CD4-positive, CD25-positive, alpha-beta regulatory T cell (primary cell): ENCODE measurements around the gene FNIP2. TPM values are rescaled to one million over a fixed set of nuclear protein-coding genes. Genes with fewer than 3 reads are reported as not detected.

Experiments used
- ATAC-seq, 2 donors: fragments of 150-1000 bp; cut with Tn5 transposase; one replicate each; pipeline ENCODE4 v1.10.0; 2021; ENCODE audit warnings: low read depth in 2 of 2, moderate number of reproducible peaks in 2 of 2, moderate library complexity in 1 of 2
- DNase-seq, 3 donors: peaks; one replicate each; pipeline versions ENCODE4 v3.0.0 to v3.0.0-alpha.2; 2012 to 2022; ENCODE audit warnings: mixed read lengths in 1 of 3
- H3K27ac ChIP-seq: one replicate; pipeline ENCODE4 v1.7.0; 2013; ENCODE audit warnings: mild to moderate bottlenecking, low read length; ENCODE audit not compliant: insufficient read depth, poor library complexity, severe bottlenecking
- H3K27me3 ChIP-seq: one replicate; pipeline ENCODE4 v1.7.0; 2013; ENCODE audit warnings: low read length; ENCODE audit not compliant: control insufficient read depth, insufficient read depth
- H3K36me3 ChIP-seq: one replicate; pipeline ENCODE4 v1.7.0; 2013; ENCODE audit warnings: mild to moderate bottlenecking, low read length, moderate library complexity; ENCODE audit not compliant: control insufficient read depth, insufficient read depth
- H3K4me1 ChIP-seq: 2 replicates; pipeline ENCODE4 v1.7.0; 2013; ENCODE audit warnings: mild to moderate bottlenecking, low read length; ENCODE audit not compliant: insufficient read depth, control insufficient read depth, poor library complexity, severe bottlenecking
- H3K4me3 ChIP-seq: one replicate; pipeline ENCODE4 v1.7.0; 2013; ENCODE audit warnings: low read depth, mild to moderate bottlenecking, low read length, moderate library complexity
- H3K9me3 ChIP-seq, 2 experiments: 1 replicate in 1 of 2; 2 replicates in 1 of 2; pipeline ENCODE4 v1.7.0; 2013; ENCODE audit warnings: low read length in 2 of 2, mild to moderate bottlenecking in 1 of 2, moderate library complexity in 1 of 2; ENCODE audit not compliant: control insufficient read depth in 2 of 2
- H3K27ac Mint-ChIP-seq, 3 donors: one replicate each; pipeline ENCODE4 v1.8.0; 2020 to 2022; ENCODE audit warnings: mild to moderate bottlenecking in 3 of 3, mixed read lengths in 3 of 3, moderate library complexity in 2 of 3
- H3K27me3 Mint-ChIP-seq: one replicate; pipeline ENCODE4 v1.8.0; 2022; ENCODE audit warnings: mild to moderate bottlenecking, mixed read lengths
- H3K36me3 Mint-ChIP-seq: one replicate; pipeline ENCODE4 v1.8.0; 2020; ENCODE audit warnings: mixed read lengths
- H3K4me1 Mint-ChIP-seq, 4 donors: one replicate each; pipeline ENCODE4 v1.8.0; 2020 to 2022; ENCODE audit warnings: mixed read lengths in 4 of 4, mild to moderate bottlenecking in 1 of 4
- H3K4me3 Mint-ChIP-seq, 4 donors: one replicate each; pipeline ENCODE4 v1.8.0; 2020 to 2022; ENCODE audit warnings: mild to moderate bottlenecking in 4 of 4, mixed read lengths in 4 of 4, moderate library complexity in 3 of 4
- H3K9me3 Mint-ChIP-seq, 7 donors: one replicate each; pipeline ENCODE4 v1.8.0; 2020 to 2022; ENCODE audit warnings: mixed read lengths in 7 of 7, mild to moderate bottlenecking in 3 of 7, moderate library complexity in 2 of 7
- polyA plus RNA-seq, 4 donors: library from polyadenylated mRNA; unstranded; fragments of 300-500 nt; fragmentation: Illumina TruSeq; gene quantifications; one replicate each; pipeline ENCODE4 v1.2.3, GENCODE V29; 2021
- total RNA-seq: library from RNA; stranded (reverse); gene quantifications from one replicate; pipeline ENCODE4 v1.2.3, GENCODE V29; 2022

The FNIP2 gene
- total RNA-seq = 8.9 TPM
- polyA plus RNA-seq = 1 to 10 TPM; 1.5 to 3.9 (median 2.1) TPM

DNA sequence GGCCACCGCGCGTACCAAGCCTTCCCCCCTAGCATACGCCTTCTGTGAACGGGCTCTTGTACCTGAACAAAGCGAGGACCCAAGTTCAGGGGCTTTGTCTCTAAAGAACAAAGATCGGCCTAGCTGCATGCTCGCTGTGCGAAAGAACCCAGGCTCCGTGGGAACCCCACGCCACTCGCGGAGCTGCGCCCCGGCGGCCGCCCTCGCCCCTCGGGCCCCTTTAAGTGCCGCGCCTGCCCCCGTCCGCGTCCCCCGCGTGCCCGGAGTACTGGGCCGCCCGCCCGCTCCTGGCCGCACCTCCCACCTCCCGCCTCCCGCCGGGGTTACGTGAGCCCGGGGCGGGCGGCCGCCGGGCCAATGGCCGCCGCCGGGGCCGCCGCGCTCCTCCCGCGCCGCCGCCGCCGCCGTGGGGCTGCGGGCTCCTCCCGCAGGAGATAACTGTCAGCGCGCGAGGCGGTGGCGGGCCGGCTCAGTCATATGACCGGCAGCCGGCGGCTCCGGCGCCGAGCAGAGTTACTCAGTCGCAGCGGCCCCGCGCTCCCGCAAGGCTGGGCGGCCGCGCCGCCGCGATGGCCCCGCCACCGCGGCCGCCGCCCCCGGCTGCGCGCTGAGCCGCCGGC is at the start of gene FNIP2:
Gene FNIP2 (plus strand): TSS at position 472 of the 620 bp plus-strand sequence. CDS start 187 bp downstream, outside the sequence.
- Mint-ChIP-seq H3K27ac (peak within 1 kb of the TSS; percentile 92 to 96 (median 93)), H3K4me3 (peak within 1 kb of the TSS; percentile 95 to 99 (median 97)), H3K36me3 (no peaks in the 10 kb centered on the region), H3K4me1 (peaks cover 10 to 42% (median 26%) of the 10 kb centered on the region in 4 donors), H3K27me3 (peaks cover 7% of the 10 kb centered on the region), H3K9me3 (peaks cover 0 to 2% (median 0%) of the 10 kb centered on the region in 7 donors)
- DNase-seq (peak; percentile 69 to 80 (median 70)), ATAC-seq (peak; percentile 85 to 87)
- Histone ChIP-seq H3K36me3 (no peaks in the 10 kb centered on the region), H3K9me3 (no peaks in the 10 kb centered on the region), H3K4me3 (peak within 1 kb of the TSS; percentile 76), H3K27ac (peak within 1 kb of the TSS; percentile 39), H3K4me1 (peaks cover 10% of the 10 kb centered on the region), H3K27me3 (peaks cover 7% of the 10 kb centered on the region)

DNA sequence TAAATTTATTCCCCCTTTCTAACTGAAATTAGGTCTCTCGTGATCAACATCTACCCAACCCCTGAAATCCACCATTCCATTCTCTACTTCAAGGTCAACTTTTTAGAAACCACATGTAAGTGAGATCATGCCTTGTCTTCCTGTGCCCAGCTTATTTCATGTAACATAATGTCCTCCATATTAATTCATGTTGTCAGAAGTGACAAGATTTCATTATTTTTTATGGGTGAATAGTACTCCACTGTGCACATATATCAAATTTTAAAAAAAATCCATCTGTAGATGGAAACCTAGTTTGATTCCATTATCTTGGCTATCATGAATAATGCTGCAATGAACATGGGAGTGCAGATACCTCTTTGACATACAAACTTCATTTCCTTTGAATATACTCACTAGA is 47.1 kb upstream of the FNIP2 start:
- H3K27ac Mint-ChIP-seq = peak overlapping the region in 2 of 3 donors; percentile 97 to 99

DNA sequence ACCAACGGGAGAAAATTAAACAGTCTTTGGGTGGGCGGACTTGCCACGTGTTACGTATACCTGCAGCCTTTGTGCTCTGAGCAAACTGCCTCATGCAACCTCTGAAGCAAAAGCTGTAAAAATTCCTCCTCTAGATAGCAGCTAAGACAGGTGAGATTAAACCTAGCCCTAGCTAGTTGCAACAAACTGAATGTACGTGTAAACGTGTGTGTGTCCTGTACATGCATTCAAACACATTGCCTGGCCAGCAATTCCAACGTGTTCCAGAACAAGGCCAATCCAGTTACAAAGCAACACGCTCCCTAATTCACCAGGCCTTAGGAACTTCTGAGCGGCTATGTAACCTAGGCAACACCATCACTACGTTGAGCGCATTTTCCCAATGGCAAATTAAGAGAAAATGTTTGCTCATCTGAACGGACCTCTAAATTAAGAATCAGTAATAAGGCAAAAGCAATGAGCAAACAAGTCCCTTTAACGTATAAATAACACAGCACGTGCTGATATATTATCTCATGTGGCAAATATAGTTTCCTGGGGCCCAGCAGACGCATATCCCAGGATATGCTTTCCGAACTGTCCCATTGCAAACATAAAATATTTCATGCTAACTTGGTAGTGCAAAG is 46.4 kb upstream of the FNIP2 start:
- peak in 2 of 3 donors; percentile 10 to 35 for DNase-seq
- peak overlapping the region; percentile 97 to 100 (median 99) for H3K27ac Mint-ChIP-seq

More for the DNA sequence above, 47.1 kb upstream of the FNIP2 start:
- no peak for ATAC-seq
- Mint-ChIP-seq H3K4me1 (peaks cover 25 to 58% (median 40%) of the 10 kb centered on the region in 4 donors), H3K9me3 (peaks cover 0 to 1% (median 0%) of the 10 kb centered on the region in 7 donors), H3K27me3 (peaks cover 12% of the 10 kb centered on the region), H3K36me3 (peaks cover 33% of the 10 kb centered on the region), H3K4me3 (peak overlapping the region; percentile 97 to 100 (median 99))
- peak overlapping the region; percentile 93 for H3K27ac ChIP-seq
- peaks cover 5% of the 10 kb centered on the region for H3K27me3 ChIP-seq
- H3K9me3 ChIP-seq = no peaks in the 10 kb centered on the region
- H3K4me1 ChIP-seq = peaks cover 8% of the 10 kb centered on the region
- peaks cover 35% of the 10 kb centered on the region for H3K36me3 ChIP-seq
- H3K4me3 ChIP-seq = peak overlapping the region; percentile 97
- DNase-seq = no peak

DNA sequence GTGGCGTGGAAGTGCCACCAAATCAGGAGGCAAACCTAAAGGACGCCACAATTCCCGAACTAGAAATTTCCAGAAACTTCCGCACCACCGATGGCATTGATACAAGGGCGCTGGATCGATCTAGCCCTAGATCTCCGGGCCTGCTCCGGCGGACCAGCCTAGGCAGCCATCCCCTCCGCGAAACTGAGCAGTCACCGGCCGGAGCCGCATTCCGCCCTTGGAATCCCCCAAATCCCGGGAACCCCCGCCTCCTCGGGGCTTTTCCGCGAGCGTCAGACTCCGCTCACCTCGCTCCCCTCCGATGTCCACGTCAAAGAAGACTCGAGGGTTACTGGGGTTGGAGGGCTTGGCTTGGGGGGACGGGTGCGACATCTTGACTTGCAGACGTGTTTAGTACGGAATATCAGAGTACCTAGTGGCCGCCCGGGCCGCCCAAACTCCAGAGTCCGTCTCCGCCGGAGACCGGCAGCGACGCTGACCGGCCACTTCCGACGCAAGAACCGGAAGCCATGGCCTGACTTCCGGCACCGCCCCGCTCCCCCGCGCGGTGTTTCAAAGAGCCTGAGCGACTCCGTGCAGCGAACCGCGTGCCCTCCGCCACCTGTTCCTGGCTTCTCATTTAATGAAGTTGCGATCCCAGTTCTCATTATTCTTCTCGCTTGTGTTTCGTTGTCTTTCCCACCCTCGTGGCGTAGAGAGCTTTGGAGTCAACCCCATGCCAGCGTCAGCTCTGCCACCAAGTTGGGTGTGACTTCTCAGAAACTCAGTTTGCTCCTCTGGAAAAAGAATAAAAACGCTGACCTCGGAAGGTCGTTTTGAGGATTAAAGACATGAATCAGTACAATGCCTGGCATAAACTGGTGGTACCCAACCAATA is 45.7 kb upstream of the FNIP2 start, which contains the start of gene PPID:
Gene PPID (minus strand): TSS at position 480 of the 877 bp plus-strand sequence. CDS start 108 bp downstream, at position 372.
- H3K27me3 Mint-ChIP-seq = peaks cover 16% of the 10 kb centered on the region

More for the DNA sequence above, 46.4 kb upstream of the FNIP2 start:
- Mint-ChIP-seq H3K9me3 (peaks cover 0 to 1% (median 0%) of the 10 kb centered on the region in 7 donors), H3K4me3 (peak overlapping the region; percentile 97 to 100 (median 99)), H3K4me1 (peaks cover 22 to 52% (median 40%) of the 10 kb centered on the region in 4 donors), H3K36me3 (peaks cover 28% of the 10 kb centered on the region), H3K27me3 (peaks cover 12% of the 10 kb centered on the region)
- Histone ChIP-seq H3K4me1 (peaks cover 8% of the 10 kb centered on the region), H3K9me3 (no peaks in the 10 kb centered on the region), H3K36me3 (peaks cover 29% of the 10 kb centered on the region), H3K27ac (peak overlapping the region; percentile 93), H3K27me3 (peaks cover 10% of the 10 kb centered on the region), H3K4me3 (peak overlapping the region; percentile 97)
- peak in 1 of 2 donors; percentile 6 for ATAC-seq

DNA sequence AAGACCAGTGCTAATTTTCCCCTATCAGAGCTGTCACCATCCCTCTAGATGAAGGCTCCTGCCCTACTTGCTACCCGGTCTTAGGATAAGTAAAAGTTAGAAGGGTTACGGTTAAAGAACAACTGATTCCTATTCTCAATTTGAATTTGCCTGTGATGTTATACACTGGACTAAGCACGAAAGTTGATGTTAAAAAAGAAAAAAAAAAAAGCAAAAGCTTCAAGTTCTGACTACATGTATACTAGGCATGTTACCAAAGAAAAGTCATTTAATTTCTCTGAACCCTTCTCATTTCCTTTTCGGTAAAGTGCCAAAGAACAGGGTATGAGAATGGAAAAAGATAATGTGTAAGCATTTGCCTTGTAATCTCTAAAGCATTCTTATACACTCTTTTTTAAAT is 44.2 kb upstream of the FNIP2 start:
- ATAC-seq (no peak), DNase-seq (peak in 1 of 3 donors; percentile 37)
- peaks cover 26% of the 10 kb centered on the region for H3K27me3 Mint-ChIP-seq
- peak overlapping the region in 1 of 3 donors; percentile 97 for H3K27ac Mint-ChIP-seq
- peaks cover 7% of the 10 kb centered on the region for H3K36me3 ChIP-seq
- no peaks in the 10 kb centered on the region for H3K9me3 ChIP-seq
- H3K9me3 Mint-ChIP-seq = peaks cover 0 to 1% (median 0%) of the 10 kb centered on the region in 7 donors
- H3K4me3 ChIP-seq = no peak overlapping the region
- H3K36me3 Mint-ChIP-seq = peaks cover 11% of the 10 kb centered on the region
- peak overlapping the region; percentile 97 to 100 (median 99) for H3K4me3 Mint-ChIP-seq
- H3K27ac ChIP-seq = no peak overlapping the region
- peaks cover 19 to 37% (median 29%) of the 10 kb centered on the region in 4 donors for H3K4me1 Mint-ChIP-seq
- peaks cover 21% of the 10 kb centered on the region for H3K27me3 ChIP-seq
- H3K4me1 ChIP-seq = peaks cover 8% of the 10 kb centered on the region

More for the DNA sequence above, 45.7 kb upstream of the FNIP2 start, which contains the start of gene PPID:
- Mint-ChIP-seq H3K9me3 (peaks cover 0 to 1% (median 0%) of the 10 kb centered on the region in 7 donors), H3K36me3 (peaks cover 20% of the 10 kb centered on the region), H3K4me3 (peak within 1 kb of the TSS; percentile 97 to 100 (median 99)), H3K4me1 (peaks cover 22 to 47% (median 37%) of the 10 kb centered on the region in 4 donors), H3K27ac (peak within 1 kb of the TSS; percentile 97 to 100 (median 99))
- H3K9me3 ChIP-seq = no peaks in the 10 kb centered on the region
- H3K4me3 ChIP-seq = peak within 1 kb of the TSS; percentile 97
- peaks cover 8% of the 10 kb centered on the region for H3K4me1 ChIP-seq
- peaks cover 10% of the 10 kb centered on the region for H3K27me3 ChIP-seq
- ATAC-seq (peak; percentile 89 to 93), DNase-seq (peak; percentile 73 to 91 (median 74))
- peak within 1 kb of the TSS; percentile 93 for H3K27ac ChIP-seq
- H3K36me3 ChIP-seq = peaks cover 22% of the 10 kb centered on the region

DNA sequence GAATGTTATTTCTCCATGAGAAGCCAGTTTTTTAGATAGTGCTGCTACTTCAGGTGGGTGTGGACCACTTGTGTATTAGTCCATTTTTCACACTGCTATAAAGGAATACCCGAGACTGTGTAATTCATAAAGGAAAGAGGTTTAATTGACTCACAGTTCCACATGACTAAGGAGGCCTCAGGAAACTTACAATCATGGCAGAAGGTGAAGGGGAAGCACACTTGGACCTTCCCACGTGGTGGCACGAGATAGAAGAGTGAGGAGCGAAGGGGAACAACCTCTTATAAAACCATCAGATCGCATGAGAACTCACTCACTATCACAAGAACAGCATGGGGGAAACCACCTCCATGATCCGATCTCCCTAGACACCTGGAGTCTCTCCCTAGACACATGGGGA is 42.2 kb upstream of the FNIP2 start:
- Histone ChIP-seq H3K4me1 (peaks cover 8% of the 10 kb centered on the region), H3K9me3 (no peaks in the 10 kb centered on the region), H3K4me3 (no peak overlapping the region), H3K27me3 (peaks cover 24% of the 10 kb centered on the region), H3K36me3 (no peaks in the 10 kb centered on the region), H3K27ac (no peak overlapping the region)
- Mint-ChIP-seq H3K4me3 (peak overlapping the region in 1 of 4 donors; percentile 71), H3K27ac (no peak overlapping the region), H3K4me1 (peaks cover 7 to 22% (median 18%) of the 10 kb centered on the region in 4 donors), H3K36me3 (peaks cover 1% of the 10 kb centered on the region), H3K9me3 (peaks cover 0 to 3% (median 0%) of the 10 kb centered on the region in 7 donors), H3K27me3 (peaks cover 29% of the 10 kb centered on the region)
- DNase-seq (no peak), ATAC-seq (no peak)

DNA sequence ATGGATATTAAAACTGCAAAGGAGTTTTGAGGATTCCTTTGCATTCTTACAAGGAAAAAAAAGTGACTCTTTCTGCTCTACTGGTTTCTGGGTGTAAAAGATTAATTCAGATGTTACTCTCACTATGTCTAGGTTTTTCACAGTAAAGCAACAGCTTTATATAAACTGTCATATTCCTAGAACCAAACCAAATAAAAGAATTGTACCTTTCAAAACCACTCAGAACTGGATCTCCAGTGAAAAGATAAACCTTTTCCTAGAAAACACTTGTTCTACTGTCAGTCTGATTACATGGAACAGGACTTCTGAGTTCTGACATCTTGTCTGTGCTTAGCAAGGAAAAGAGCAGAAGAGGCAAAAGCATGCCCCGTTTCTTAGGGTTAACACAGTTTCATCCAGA is 40.6 kb upstream of the FNIP2 start:
- H3K27ac ChIP-seq = no peak overlapping the region
- Mint-ChIP-seq H3K9me3 (peaks cover 0 to 3% (median 0%) of the 10 kb centered on the region in 7 donors), H3K27ac (no peak overlapping the region), H3K36me3 (no peaks in the 10 kb centered on the region), H3K27me3 (peaks cover 40% of the 10 kb centered on the region), H3K4me3 (no peak overlapping the region), H3K4me1 (peaks cover 0 to 12% (median 7%) of the 10 kb centered on the region in 4 donors)
- H3K4me3 ChIP-seq = no peak overlapping the region
- DNase-seq = peak in 1 of 3 donors; percentile 51
- peaks cover 28% of the 10 kb centered on the region for H3K27me3 ChIP-seq
- H3K4me1 ChIP-seq = no peaks in the 10 kb centered on the region
- H3K36me3 ChIP-seq = no peaks in the 10 kb centered on the region
- no peak for ATAC-seq
- H3K9me3 ChIP-seq = no peaks in the 10 kb centered on the region
